HG03159 (cell line): ENCODE data around the gene NDUFAF5.
"Not testable (repeated sequence)": the region's sequence is repeated elsewhere in the genome, so short reads cannot be mapped to it uniquely, and the experiment has no call there.

ENCODE experiments used
- ATAC-seq: cut with Tn5 transposase; IDR thresholded peaks from one replicate; pipeline ENCODE4 v1.9.1; 2021; ENCODE audit warnings: mild to moderate bottlenecking, moderate library complexity; ENCODE audit not compliant: unreplicated experiment

NDUFAF5 gene, protein sequence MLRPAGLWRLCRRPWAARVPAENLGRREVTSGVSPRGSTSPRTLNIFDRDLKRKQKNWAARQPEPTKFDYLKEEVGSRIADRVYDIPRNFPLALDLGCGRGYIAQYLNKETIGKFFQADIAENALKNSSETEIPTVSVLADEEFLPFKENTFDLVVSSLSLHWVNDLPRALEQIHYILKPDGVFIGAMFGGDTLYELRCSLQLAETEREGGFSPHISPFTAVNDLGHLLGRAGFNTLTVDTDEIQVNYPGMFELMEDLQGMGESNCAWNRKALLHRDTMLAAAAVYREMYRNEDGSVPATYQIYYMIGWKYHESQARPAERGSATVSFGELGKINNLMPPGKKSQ

DNA sequence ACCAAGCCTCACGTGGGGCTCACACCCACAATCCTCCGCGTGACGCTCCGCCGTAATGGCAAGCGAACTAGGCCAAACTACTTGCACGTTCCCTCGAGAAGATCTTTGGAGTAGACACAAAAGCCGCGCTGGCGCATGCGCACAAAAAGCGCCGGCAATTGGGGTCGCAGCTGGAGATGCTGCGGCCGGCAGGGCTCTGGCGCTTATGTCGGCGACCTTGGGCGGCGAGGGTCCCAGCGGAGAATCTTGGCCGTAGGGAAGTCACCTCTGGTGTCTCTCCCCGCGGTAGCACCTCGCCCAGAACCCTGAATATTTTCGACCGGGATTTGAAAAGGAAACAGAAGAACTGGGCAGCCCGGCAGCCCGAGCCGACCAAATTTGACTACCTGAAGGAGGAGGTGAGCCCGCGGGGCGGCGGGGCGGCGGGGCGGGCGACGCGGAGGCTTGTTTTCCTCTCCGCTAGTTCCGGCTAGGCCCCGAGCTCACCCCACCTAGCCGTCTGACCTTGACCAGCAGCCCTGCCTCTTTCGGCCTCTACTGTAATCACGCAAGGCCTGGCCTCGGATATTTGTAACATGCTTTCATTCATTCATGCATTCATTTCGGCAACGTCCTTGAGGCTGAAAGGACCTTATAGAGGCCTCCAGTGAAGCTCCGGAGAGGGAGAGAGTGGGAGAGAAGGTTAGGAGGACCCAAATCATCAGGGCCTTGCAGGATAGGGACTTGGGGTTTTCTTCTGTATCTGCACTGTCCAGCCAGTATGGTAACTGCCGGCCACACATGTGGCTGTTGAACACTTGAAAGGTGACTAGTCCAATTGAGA lies at the start of gene NDUFAF5, which contains the start of gene ESF1:
TSS of gene NDUFAF5 (plus strand) at position 136 of the 823 bp plus-strand sequence. CDS start at position 177, 41 bp downstream.
TSS of gene ESF1 (minus strand) at position 27 of the 823 bp plus-strand sequence. CDS start 1,779 bp downstream, outside the sequence.
- ATAC-seq = peak; percentile 95

GRCh38 chr20:13735826-13736225 lies 49.0 kb upstream of the NDUFAF5 start:
- ATAC-seq = no peak

- no peak for ATAC-seq
Measured at GRCh38 chr20:13736436-13737191, 48.2 kb upstream of the NDUFAF5 start.

DNA sequence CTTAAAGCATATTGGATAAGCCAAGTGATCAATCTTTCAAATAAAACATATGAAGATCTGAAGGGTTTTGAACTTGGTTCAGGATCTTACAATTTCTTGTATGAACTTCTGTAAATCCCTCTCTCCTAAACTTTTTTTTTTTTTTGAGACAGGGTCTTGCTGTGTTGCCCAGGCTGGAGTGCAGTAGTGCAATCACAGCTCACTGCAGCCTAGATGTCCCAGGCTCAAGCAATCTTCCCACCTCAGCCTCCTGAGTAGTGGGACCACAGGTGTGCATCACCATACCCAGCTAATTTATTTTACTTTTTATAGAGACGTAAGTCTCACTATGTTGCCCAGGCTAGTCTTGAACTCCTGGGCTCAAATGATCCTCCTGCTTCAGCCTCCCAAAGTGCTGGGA lies 46.6 kb upstream of the NDUFAF5 start:
- ATAC-seq = not testable (repeated sequence)

DNA sequence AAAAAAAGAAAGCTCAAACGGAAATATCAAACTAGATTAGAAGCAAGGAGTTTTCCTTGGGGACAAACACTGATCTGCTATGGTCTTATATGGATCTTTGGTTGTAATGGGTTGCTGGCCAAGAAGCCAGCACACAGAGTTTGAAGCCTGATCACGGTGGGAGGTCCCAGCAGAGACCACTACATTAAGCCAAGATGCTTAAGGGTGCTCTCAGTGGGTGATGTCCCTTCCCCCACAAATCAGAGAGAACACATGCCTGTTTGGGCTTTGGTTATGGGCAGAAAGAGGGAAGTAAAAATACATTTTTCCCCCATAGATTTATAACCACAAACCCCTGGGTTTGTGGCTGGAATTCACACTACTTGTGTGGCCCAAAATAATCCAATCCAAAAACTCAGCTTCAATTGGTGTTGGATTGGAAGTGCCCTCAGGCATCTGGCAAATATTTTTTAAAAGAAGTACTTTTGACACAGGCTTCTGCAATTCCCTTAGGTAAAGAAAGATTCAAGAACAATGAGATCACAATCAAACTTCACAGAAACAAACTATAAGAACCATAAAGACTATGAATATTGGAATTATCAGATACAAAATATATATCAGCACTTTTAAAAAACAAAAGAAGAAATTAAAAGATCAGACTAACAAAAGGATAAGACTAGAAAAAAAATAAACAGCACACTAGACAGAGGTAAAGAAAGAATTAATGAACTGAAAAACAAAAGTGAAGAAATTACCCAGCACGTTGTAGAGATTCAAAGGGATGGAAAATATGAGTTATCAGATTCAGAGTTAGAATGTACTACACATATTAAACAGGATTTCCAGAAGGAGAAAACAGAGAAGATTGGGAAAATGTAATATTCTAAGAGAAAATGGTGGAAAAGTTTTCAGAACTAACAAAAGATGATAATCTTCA lies 44.8 kb upstream of the NDUFAF5 start:
- ATAC-seq = no peak

DNA sequence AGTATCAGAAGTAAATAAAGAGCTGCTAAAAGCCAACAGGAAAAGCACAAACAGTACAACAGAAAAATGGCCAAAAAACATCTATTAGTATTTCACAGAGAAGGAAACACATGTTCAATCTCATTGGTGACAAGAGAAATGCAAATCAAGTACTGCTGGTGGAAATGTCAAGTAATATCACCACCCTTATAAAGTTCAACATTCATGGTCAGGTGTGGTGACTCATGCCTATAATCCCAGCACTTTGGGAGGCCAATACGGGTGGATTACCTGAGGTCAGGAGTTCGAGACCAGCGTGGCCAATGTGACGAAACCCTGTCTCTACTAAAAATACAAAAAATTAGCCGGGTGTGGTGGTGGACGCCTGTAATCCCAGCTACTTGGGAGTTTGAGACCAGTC lies 42.9 kb upstream of the NDUFAF5 start:
- no peak for ATAC-seq

GRCh38 chr20:13744352-13744751 lies 40.5 kb upstream of the NDUFAF5 start:
- no peak for ATAC-seq

- ATAC-seq = no peak
Measured at GRCh38 chr20:13745784-13746183, 39.0 kb upstream of the NDUFAF5 start.

DNA sequence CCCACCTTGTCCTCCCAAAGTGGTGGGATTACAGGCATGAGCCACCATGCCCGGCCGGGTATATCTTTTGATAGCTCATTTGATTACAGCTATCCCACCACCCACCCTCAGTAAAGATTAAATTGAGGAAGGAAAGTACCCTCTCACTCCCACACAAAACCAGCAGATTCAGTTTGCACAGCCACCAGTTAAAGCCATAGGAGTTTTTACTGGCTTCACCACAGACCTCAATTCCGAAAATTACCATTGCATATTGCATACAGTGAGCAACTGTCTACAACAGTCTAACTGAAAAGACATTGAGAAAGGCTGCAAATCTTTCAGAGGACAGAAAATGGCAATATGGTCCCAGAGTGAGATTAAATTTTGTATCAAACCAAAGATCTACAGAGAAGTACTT lies 35.0 kb upstream of the NDUFAF5 start:
- ATAC-seq = no peak

DNA sequence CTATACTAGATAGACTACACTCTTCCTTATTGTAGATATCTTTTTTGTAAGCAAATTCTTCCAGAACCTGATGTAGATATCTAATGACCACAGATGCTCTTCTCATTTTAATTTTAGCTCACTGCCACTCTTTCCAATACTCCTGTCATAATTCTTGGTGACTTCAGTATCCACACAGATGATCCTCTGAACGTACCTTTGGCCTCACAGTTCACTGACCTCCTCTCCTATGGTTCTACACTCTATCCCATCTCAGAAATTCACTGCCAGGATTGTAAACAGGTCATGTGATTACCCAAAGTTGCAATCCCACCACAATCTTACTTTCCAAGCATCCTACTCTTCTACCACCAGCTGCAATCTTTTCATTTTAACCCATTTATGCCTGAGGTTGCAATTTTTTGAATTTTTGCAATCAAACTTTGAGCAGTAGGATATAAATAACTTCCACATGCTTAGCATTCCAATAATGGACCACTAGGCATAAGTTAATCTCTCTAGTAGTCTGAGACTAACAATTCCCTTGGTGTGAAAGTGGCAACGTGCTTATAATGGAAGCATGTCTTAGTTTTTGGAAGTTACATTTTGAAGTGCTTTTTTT lies 31.3 kb upstream of the NDUFAF5 start:
- no peak for ATAC-seq

GRCh38 chr20:13755809-13756208 lies 29.0 kb upstream of the NDUFAF5 start:
- ATAC-seq = no peak

- ATAC-seq = no peak
Measured at GRCh38 chr20:13756551-13756950, 28.3 kb upstream of the NDUFAF5 start.

GRCh38 chr20:13758884-13759283 lies 25.9 kb upstream of the NDUFAF5 start:
- ATAC-seq = no peak

GRCh38 chr20:13760451-13760946 lies 24.3 kb upstream of the NDUFAF5 start:
- not testable (repeated sequence) for ATAC-seq

DNA sequence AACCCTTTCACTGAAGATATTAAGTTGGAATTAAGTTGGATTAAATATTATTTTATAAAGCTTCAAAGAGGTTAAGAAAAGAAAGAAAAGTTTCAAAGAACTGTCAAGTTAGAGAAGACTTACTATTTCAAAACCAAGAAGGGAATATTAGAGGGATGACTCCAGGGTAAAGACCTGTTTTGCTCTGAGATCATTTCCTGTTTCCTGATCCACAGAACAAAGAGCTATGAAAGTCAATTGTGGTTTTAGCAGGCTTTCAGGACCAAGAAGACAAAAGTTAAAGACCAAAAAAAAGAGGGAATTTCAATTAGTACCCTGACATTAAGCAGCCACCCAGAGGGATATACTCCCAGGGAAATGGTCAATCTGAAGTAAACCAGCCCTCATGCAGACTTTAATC lies 19.5 kb upstream of the NDUFAF5 start:
- ATAC-seq = no peak

DNA sequence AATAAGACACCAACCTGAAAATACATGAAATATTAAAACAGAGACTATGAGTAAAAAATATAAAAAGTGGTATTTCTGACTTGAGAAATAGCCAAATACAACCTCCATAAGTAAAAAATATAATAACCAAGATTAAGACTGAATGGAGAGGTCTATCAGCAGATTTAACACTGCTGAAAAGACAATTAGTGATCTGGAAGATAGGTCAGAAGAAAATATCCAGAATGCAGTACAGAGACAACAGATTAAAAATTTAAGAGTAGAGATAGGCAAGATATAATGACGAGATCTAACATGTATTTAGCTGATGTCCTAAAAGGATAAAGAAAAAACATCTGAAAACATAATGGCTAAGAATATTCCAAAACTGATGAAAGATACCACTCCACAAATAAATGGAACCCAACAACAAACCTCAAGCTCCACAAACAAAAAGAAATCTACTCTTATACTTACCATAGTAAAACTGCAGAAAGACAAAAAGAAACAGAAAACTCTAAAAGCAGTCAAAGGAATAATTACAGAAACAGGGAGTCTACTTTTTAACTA lies 18.9 kb upstream of the NDUFAF5 start:
- no peak for ATAC-seq

GRCh38 chr20:13770141-13770540 lies 14.7 kb upstream of the NDUFAF5 start:
- ATAC-seq = no peak

DNA sequence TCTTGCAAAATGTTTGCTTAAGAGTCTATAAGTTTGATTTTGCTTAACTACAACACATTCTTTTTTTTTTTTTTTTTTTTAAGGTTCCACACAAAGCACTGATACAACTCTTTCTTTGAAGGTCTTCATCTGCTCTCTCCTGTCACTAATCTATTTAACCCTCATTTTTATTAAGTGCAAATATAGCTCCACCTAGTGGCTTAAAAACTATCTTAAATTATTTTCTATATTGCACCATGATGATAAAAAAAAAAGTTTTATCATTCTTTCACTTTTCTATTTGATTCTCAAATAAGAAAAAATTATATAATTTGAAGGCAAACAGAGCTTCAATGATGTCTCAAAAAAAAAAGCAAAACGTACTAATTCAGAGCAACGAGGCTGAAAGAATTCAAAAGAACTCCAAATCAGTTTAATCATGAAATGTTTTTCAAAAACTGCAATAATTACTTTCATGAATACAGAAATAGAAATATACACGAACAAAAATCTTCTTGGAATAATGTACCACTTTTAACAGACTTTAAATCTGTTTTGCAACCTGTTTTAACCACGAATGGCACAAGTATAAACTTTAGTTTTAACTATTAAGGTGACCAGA lies 12.9 kb upstream of the NDUFAF5 start:
- no peak for ATAC-seq

GRCh38 chr20:13772529-13772928 lies 12.3 kb upstream of the NDUFAF5 start:
- no peak for ATAC-seq
